ENCODE results near the gene WDR47.
"Not testable (repeated sequence)": the region's sequence is repeated elsewhere in the genome, so short reads cannot be mapped to it uniquely, and the experiment has no call there.

Gene WDR47

GRCh38 chr1:109078317-109078716 lies 36.4 kb upstream of the WDR47 start:
- Histone ChIP-seq H3K4me3 (ENCODE audit: low read depth in 1 of 2, low read length in 2 of 2) (no peak overlapping the region), H3K27ac (ENCODE audit: low read length) (no peak overlapping the region)

GRCh38 chr1:109075531-109076490 lies 33.9 kb upstream of the WDR47 start, which contains the start of gene TAF13:
Gene TAF13, minus strand, starts transcription at chr1:109076003. Its CDS starts 56 bp downstream, at chr1:109075947.
- no peaks in the 10 kb centered on the region for H3K9me3 ChIP-seq (ENCODE audit: control insufficient read depth in 1 of 2, low read length in 2 of 2)
- H3K36me3 ChIP-seq (ENCODE audit: control insufficient read depth in 1 of 2, insufficient read depth in 2 of 2, low read length in 2 of 2) = peaks cover 0 to 5% of the 10 kb centered on the region in 2 donors
- no peaks in the 10 kb centered on the region for H3K27me3 ChIP-seq (ENCODE audit: low read depth, low read length)
- peak within 1 kb of the TSS; percentile 85 to 99 for H3K4me3 ChIP-seq (ENCODE audit: low read depth in 1 of 2, low read length in 2 of 2)
- H3K27ac ChIP-seq (ENCODE audit: low read length) = peak within 1 kb of the TSS; percentile 98
- peaks cover 0 to 13% of the 10 kb centered on the region in 2 donors for H3K4me1 ChIP-seq (ENCODE audit: control insufficient read depth in 1 of 2, insufficient read depth in 2 of 2, low read length in 2 of 2)

More at GRCh38 chr1:109078317-109078716, 36.4 kb upstream of the WDR47 start:
- Histone ChIP-seq H3K27me3 (ENCODE audit: low read depth, low read length) (no peaks in the 10 kb centered on the region), H3K4me1 (ENCODE audit: control insufficient read depth in 1 of 2, insufficient read depth in 2 of 2, low read length in 2 of 2) (peaks cover 0 to 13% of the 10 kb centered on the region in 2 donors), H3K36me3 (ENCODE audit: control insufficient read depth in 1 of 2, insufficient read depth in 2 of 2, low read length in 2 of 2) (peaks cover 0 to 5% of the 10 kb centered on the region in 2 donors), H3K9me3 (ENCODE audit: control insufficient read depth in 1 of 2, low read length in 2 of 2) (no peaks in the 10 kb centered on the region)

- no peaks in the 10 kb centered on the region for H3K9me3 ChIP-seq (ENCODE audit: control insufficient read depth in 1 of 2, low read length in 2 of 2)
- no peak overlapping the region for H3K4me3 ChIP-seq (ENCODE audit: low read depth in 1 of 2, low read length in 2 of 2)
- peaks cover 0 to 30% of the 10 kb centered on the region in 2 donors for H3K36me3 ChIP-seq (ENCODE audit: control insufficient read depth in 1 of 2, insufficient read depth in 2 of 2, low read length in 2 of 2)
- no peaks in the 10 kb centered on the region for H3K27me3 ChIP-seq (ENCODE audit: low read depth, low read length)
- no peaks in the 10 kb centered on the region for H3K4me1 ChIP-seq (ENCODE audit: control insufficient read depth in 1 of 2, insufficient read depth in 2 of 2, low read length in 2 of 2)
- H3K27ac ChIP-seq (ENCODE audit: low read length) = no peak overlapping the region
These were observed 27.4 kb upstream of the WDR47 start for GRCh38 chr1:109069294-109069693.

GRCh38 chr1:109067883-109068282 lies 26.0 kb upstream of the WDR47 start:
- Histone ChIP-seq H3K4me1 (ENCODE audit: control insufficient read depth in 1 of 2, insufficient read depth in 2 of 2, low read length in 2 of 2) (no peaks in the 10 kb centered on the region), H3K4me3 (ENCODE audit: low read depth in 1 of 2, low read length in 2 of 2) (no peak overlapping the region), H3K36me3 (ENCODE audit: control insufficient read depth in 1 of 2, insufficient read depth in 2 of 2, low read length in 2 of 2) (peaks cover 0 to 38% of the 10 kb centered on the region in 2 donors), H3K27ac (ENCODE audit: low read length) (no peak overlapping the region), H3K9me3 (ENCODE audit: control insufficient read depth in 1 of 2, low read length in 2 of 2) (no peaks in the 10 kb centered on the region), H3K27me3 (ENCODE audit: low read depth, low read length) (no peaks in the 10 kb centered on the region)

GRCh38 chr1:109065137-109065536 lies 23.2 kb upstream of the WDR47 start:
- H3K4me1 ChIP-seq (ENCODE audit: control insufficient read depth in 1 of 2, insufficient read depth in 2 of 2, low read length in 2 of 2) = no peaks in the 10 kb centered on the region

GRCh38 chr1:109061183-109061582 lies 19.3 kb upstream of the WDR47 start:
- H3K4me3 ChIP-seq (ENCODE audit: low read depth in 1 of 2, low read length in 2 of 2) = no peak overlapping the region
- peaks cover 0 to 20% of the 10 kb centered on the region in 2 donors for H3K36me3 ChIP-seq (ENCODE audit: control insufficient read depth in 1 of 2, insufficient read depth in 2 of 2, low read length in 2 of 2)
- H3K4me1 ChIP-seq (ENCODE audit: control insufficient read depth in 1 of 2, insufficient read depth in 2 of 2, low read length in 2 of 2) = no peaks in the 10 kb centered on the region
- H3K9me3 ChIP-seq (ENCODE audit: control insufficient read depth in 1 of 2, low read length in 2 of 2) = no peaks in the 10 kb centered on the region
- no peaks in the 10 kb centered on the region for H3K27me3 ChIP-seq (ENCODE audit: low read depth, low read length)
- no peak overlapping the region for H3K27ac ChIP-seq (ENCODE audit: low read length)

More at GRCh38 chr1:109065137-109065536, 23.2 kb upstream of the WDR47 start:
- Histone ChIP-seq H3K27me3 (ENCODE audit: low read depth, low read length) (no peaks in the 10 kb centered on the region), H3K36me3 (ENCODE audit: control insufficient read depth in 1 of 2, insufficient read depth in 2 of 2, low read length in 2 of 2) (peaks cover 0 to 38% of the 10 kb centered on the region in 2 donors), H3K27ac (ENCODE audit: low read length) (no peak overlapping the region), H3K9me3 (ENCODE audit: control insufficient read depth in 1 of 2, low read length in 2 of 2) (no peaks in the 10 kb centered on the region), H3K4me3 (ENCODE audit: low read depth in 1 of 2, low read length in 2 of 2) (no peak overlapping the region)

GRCh38 chr1:109060707-109061106 lies 18.8 kb upstream of the WDR47 start:
- H3K36me3 ChIP-seq (ENCODE audit: control insufficient read depth in 1 of 2, insufficient read depth in 2 of 2, low read length in 2 of 2) = peaks cover 0 to 15% of the 10 kb centered on the region in 2 donors
- no peaks in the 10 kb centered on the region for H3K27me3 ChIP-seq (ENCODE audit: low read depth, low read length)
- no peak overlapping the region for H3K27ac ChIP-seq (ENCODE audit: low read length)

GRCh38 chr1:109059026-109059425 lies 17.1 kb upstream of the WDR47 start:
- Histone ChIP-seq H3K4me3 (ENCODE audit: low read depth in 1 of 2, low read length in 2 of 2) (no peak overlapping the region), H3K36me3 (ENCODE audit: control insufficient read depth in 1 of 2, insufficient read depth in 2 of 2, low read length in 2 of 2) (peaks cover 0 to 5% of the 10 kb centered on the region in 2 donors), H3K27ac (ENCODE audit: low read length) (no peak overlapping the region), H3K9me3 (ENCODE audit: control insufficient read depth in 1 of 2, low read length in 2 of 2) (no peaks in the 10 kb centered on the region), H3K27me3 (ENCODE audit: low read depth, low read length) (no peaks in the 10 kb centered on the region), H3K4me1 (ENCODE audit: control insufficient read depth in 1 of 2, insufficient read depth in 2 of 2, low read length in 2 of 2) (no peaks in the 10 kb centered on the region)

More at GRCh38 chr1:109060707-109061106, 18.8 kb upstream of the WDR47 start:
- Histone ChIP-seq H3K4me1 (ENCODE audit: control insufficient read depth in 1 of 2, insufficient read depth in 2 of 2, low read length in 2 of 2) (no peaks in the 10 kb centered on the region), H3K9me3 (ENCODE audit: control insufficient read depth in 1 of 2, low read length in 2 of 2) (no peaks in the 10 kb centered on the region), H3K4me3 (ENCODE audit: low read depth in 1 of 2, low read length in 2 of 2) (no peak overlapping the region)

- Histone ChIP-seq H3K4me3 (ENCODE audit: low read depth in 1 of 2, low read length in 2 of 2) (no peak overlapping the region), H3K27me3 (ENCODE audit: low read depth, low read length) (no peaks in the 10 kb centered on the region), H3K36me3 (ENCODE audit: control insufficient read depth in 1 of 2, insufficient read depth in 2 of 2, low read length in 2 of 2) (no peaks in the 10 kb centered on the region), H3K27ac (ENCODE audit: low read length) (no peak overlapping the region), H3K4me1 (ENCODE audit: control insufficient read depth in 1 of 2, insufficient read depth in 2 of 2, low read length in 2 of 2) (no peaks in the 10 kb centered on the region), H3K9me3 (ENCODE audit: control insufficient read depth in 1 of 2, low read length in 2 of 2) (no peaks in the 10 kb centered on the region)
These were observed 14.2 kb upstream of the WDR47 start for GRCh38 chr1:109056064-109056463.

- not testable (repeated sequence) for H3K27ac ChIP-seq (ENCODE audit: low read length); H3K4me3 ChIP-seq (ENCODE audit: low read depth in 1 of 2, low read length in 2 of 2); H3K9me3 ChIP-seq (ENCODE audit: control insufficient read depth in 1 of 2, low read length in 2 of 2); H3K36me3 ChIP-seq (ENCODE audit: control insufficient read depth in 1 of 2, insufficient read depth in 2 of 2, low read length in 2 of 2); H3K27me3 ChIP-seq (ENCODE audit: low read depth, low read length); H3K4me1 ChIP-seq (ENCODE audit: control insufficient read depth in 1 of 2, insufficient read depth in 2 of 2, low read length in 2 of 2)
These were observed 10.2 kb upstream of the WDR47 start for GRCh38 chr1:109052145-109052544.

GRCh38 chr1:109050228-109050995 lies 8.5 kb upstream of the WDR47 start:
- no peaks in the 10 kb centered on the region for H3K4me1 ChIP-seq (ENCODE audit: control insufficient read depth in 1 of 2, insufficient read depth in 2 of 2, low read length in 2 of 2)
- H3K36me3 ChIP-seq (ENCODE audit: control insufficient read depth in 1 of 2, insufficient read depth in 2 of 2, low read length in 2 of 2) = no peaks in the 10 kb centered on the region
- H3K27me3 ChIP-seq (ENCODE audit: low read depth, low read length) = no peaks in the 10 kb centered on the region
- H3K4me3 ChIP-seq (ENCODE audit: low read depth in 1 of 2, low read length in 2 of 2) = no peak overlapping the region
- H3K9me3 ChIP-seq (ENCODE audit: control insufficient read depth in 1 of 2, low read length in 2 of 2) = no peaks in the 10 kb centered on the region
- H3K27ac ChIP-seq (ENCODE audit: low read length) = no peak overlapping the region
